Ovary (tissue), 9 donors: ENCODE data around the gene ARHGEF11. TPM values are rescaled to one million over a fixed set of nuclear protein-coding genes. Genes with fewer than 3 reads are reported as not detected.

ENCODE experiments used
- DNase-seq, 5 donors: peaks; one replicate each; pipeline ENCODE4 v3.0.0-alpha.2; 2019 to 2020
- H3K27ac ChIP-seq, 2 donors: fragments of 200-600 bp; one replicate each; pipeline versions ENCODE4 v1.5.1 to v1.8.0; 2019 to 2022
- H3K27me3 ChIP-seq: fragments of 200-600 bp; one replicate; pipeline ENCODE4 v1.8.0; 2022
- H3K36me3 ChIP-seq: fragments of 200-600 bp; sonication (generic); one replicate; pipeline ENCODE4 v1.5.1; 2019
- H3K4me1 ChIP-seq: one replicate; pipeline ENCODE4 v1.8.1; 2013; ENCODE audit warnings: mild to moderate bottlenecking, moderate library complexity; ENCODE audit not compliant: insufficient read depth
- H3K4me3 ChIP-seq: fragments of 200-600 bp; sonication (generic); one replicate; pipeline ENCODE4 v1.5.1; 2017
- H3K9me3 ChIP-seq, 2 donors: fragments of 200-600 bp in 1 of 2; sonication (generic) in 1 of 2; one replicate each; pipeline versions ENCODE4 v1.5.1 to v1.8.1; 2013 to 2019; ENCODE audit warnings: mild to moderate bottlenecking in 1 of 2, moderate library complexity in 1 of 2
- CTCF ChIP-seq, 3 donors: fragments of 450-650 bp in 2 of 3; fragments of 200-600 bp in 1 of 3; IDR thresholded peaks; one replicate each; pipeline versions ENCODE4 v1.5.1 to v1.8.0; 2016 to 2022; ENCODE audit warnings: antibody characterized with exemption in 3 of 3, mild to moderate bottlenecking in 1 of 3
- EP300 ChIP-seq: sonication (generic); formaldehyde crosslinking; IDR thresholded peaks from one replicate; pipeline ENCODE4 v1.6.1; 2017; ENCODE audit warnings: antibody characterized with exemption
- POLR2A ChIP-seq: fragments of 450-650 bp; IDR thresholded peaks from one replicate; pipeline ENCODE4 v1.6.1; 2017; ENCODE audit warnings: antibody characterized with exemption, mild to moderate bottlenecking, moderate library complexity
- WGBS, 3 donors: extraction: QIAGEN DNeasy Blood & Tissue Kit in 1 of 3; methylation state at CpG; one replicate each; pipeline versions ENCODE4 v1.1.5 to v1.1.7; 2013 to 2017; 5-methylcytosine and 5-hydroxymethylcytosine counted together
- intact Hi-C, 4 donors: fragments of 100-400 bp; cut with DNase I; formaldehyde crosslinking; loops; one replicate each; pipeline versions ENCODE4 v1.11.0 to v1.15.1; 2022 to 2023
- polyA plus RNA-seq, 2 donors: library from polyadenylated mRNA; stranded (reverse); fragments of 200-250 nt in 1 of 2; fragments of 350-450 nt in 1 of 2; fragmentation: Illumina TruSeq in 1 of 2; extraction: RNeasy Lipid Tissue Mini Kit (QIAGEN cat#74804) in 1 of 2; gene quantifications; one replicate each; pipeline ENCODE4 v1.2.3, GENCODE V29; 2013 to 2014
- total RNA-seq, 7 donors: library from RNA; depleted of rRNA in 2 of 7; stranded (reverse); fragments of >200 nt in 2 of 7; fragmentation: NEBNext Ultra II Directional in 3 of 7; extraction: Animal tissue kit (Norgen Biotek cat#: 25700) in 3 of 7; gene quantifications; one replicate each; pipeline versions ENCODE4 v1.1.0 to v1.2.4, GENCODE V29; 2016 to 2023
- donor health status: DM: no; HTN: no; CAD: no; lungs with moderate emphysema.
- donor health status: DM: no; HTN: no; CAD: no.
- donor health status: Bipolar disorder and iron deficiency.
- donor health status: DM: yes; HTN: yes; CAD: no.
- donor health status: DM: no; HTN: no; CAD: no.
- donor health status: DM: yes; HTN: yes; CAD: no.

The ARHGEF11 gene
- total and polyA plus RNA-seq, 9 donors = 14.3 to 43.9 (median 26.8) TPM

- Histone ChIP-seq H3K4me1 (peaks cover 13% of the 10 kb centered on the region), H3K9me3 (no peaks in the 10 kb centered on the region), H3K27me3 (no peaks in the 10 kb centered on the region), H3K4me3 (no peak overlapping the region), H3K36me3 (no peaks in the 10 kb centered on the region), H3K27ac (no peak overlapping the region)
- 41 to 48% (median 45%) methylated on average over 5 of the region's 5 CpGs for WGBS, 3 donors
- DNase-seq = no peak
- TF ChIP-seq POLR2A (no peak), CTCF (IDR thresholded peaks at IDR 0.05) (no peak), EP300 (no peak)
- intact Hi-C loops = no loop called here
These were observed 38.2 kb downstream of the ARHGEF11 start for GRCh38 chr1:157007306-157007705.

GRCh38 chr1:157006676-157007075, 38.9 kb downstream of the ARHGEF11 start:
- intact Hi-C loops = no loop called here
- no peak for DNase-seq
- H3K4me3 ChIP-seq = no peak overlapping the region
- no peaks in the 10 kb centered on the region for H3K36me3 ChIP-seq
- H3K9me3 ChIP-seq = no peaks in the 10 kb centered on the region
- TF ChIP-seq CTCF (IDR thresholded peaks at IDR 0.05) (no peak), EP300 (no peak), POLR2A (no peak)
- no peak overlapping the region for H3K27ac ChIP-seq
- H3K27me3 ChIP-seq = no peaks in the 10 kb centered on the region
- WGBS, 3 donors = 82 to 85% (median 84%) methylated on average over 2 of the region's 2 CpGs
- H3K4me1 ChIP-seq = peaks cover 13% of the 10 kb centered on the region

GRCh38 chr1:157005965-157006364, 39.6 kb downstream of the ARHGEF11 start:
- intact Hi-C loops = no loop called here
- 52 to 74% (median 66%) methylated on average over 2 of the region's 2 CpGs for WGBS, 3 donors
- TF ChIP-seq EP300 (no peak), POLR2A (no peak), CTCF (IDR thresholded peaks at IDR 0.05) (no peak)
- H3K4me3 ChIP-seq = no peak overlapping the region
- H3K4me1 ChIP-seq = peaks cover 13% of the 10 kb centered on the region
- DNase-seq = no peak
- no peaks in the 10 kb centered on the region for H3K36me3 ChIP-seq
- H3K9me3 ChIP-seq = no peaks in the 10 kb centered on the region
- H3K27ac ChIP-seq = no peak overlapping the region
- H3K27me3 ChIP-seq = no peaks in the 10 kb centered on the region

GRCh38 chr1:157004806-157005205, 40.7 kb downstream of the ARHGEF11 start:
- Histone ChIP-seq H3K9me3 (no peaks in the 10 kb centered on the region), H3K4me3 (no peak overlapping the region), H3K27me3 (no peaks in the 10 kb centered on the region), H3K36me3 (no peaks in the 10 kb centered on the region), H3K4me1 (peaks cover 13% of the 10 kb centered on the region), H3K27ac (no peak overlapping the region)
- WGBS, 3 donors = 28 to 43% (median 38%) methylated on average over 3 of the region's 3 CpGs
- DNase-seq = no peak
- intact Hi-C loops = no loop called here
- TF ChIP-seq POLR2A (no peak), EP300 (no peak), CTCF (IDR thresholded peaks at IDR 0.05) (no peak)
